ENCODE data around the gene PLB1. TPM values are rescaled to one million over a fixed set of nuclear protein-coding genes. Genes with fewer than 3 reads are reported as not detected.

The PLB1 gene
- polyA plus RNA-seq, 1 donor from 2014 or later = 2.8 TPM

DNA sequence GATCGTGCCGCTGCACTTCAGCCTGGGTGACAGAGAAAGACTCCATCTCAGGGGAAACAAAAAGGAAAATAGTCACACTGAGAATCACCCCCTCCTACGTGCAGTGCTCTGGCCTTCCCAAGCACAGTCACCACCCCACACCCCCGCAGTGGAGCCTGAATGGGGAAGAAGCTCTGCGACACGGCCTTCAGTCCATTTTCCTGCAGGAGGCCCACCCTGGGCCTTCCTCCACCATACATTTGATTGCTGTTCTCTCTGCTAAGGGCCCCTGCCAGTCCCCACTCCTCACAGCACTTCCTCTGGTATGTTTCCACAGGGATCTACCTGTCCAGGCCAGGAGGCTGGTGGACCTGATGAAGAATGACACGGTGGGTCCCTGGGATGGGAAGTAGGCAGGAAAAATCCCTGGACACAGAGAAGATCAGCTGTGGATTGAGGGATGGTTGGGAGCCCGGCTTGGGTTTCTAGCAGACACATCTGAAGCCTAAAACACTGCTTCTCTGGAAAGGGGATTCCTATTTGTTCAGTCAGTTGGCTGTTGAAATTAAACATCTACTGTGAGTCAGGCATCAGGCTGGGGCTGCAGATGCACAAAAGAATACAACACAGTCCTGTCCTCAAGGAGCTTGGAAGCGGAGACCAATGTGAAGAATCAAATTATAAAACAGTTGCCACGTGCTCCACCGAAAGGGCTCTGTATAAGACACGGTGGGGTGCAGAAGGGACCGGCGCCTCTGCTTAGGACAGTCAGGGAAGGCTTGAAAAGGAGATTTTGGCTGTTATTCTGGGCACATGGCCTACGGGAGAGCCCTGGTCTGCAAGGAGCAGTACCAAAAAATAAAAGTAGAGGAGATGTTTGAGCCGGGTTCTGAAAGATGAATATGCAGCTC lies 82.2 kb downstream of the PLB1 start:
- Histone ChIP-seq H4K20me1 (ENCODE audit: insufficient read depth) (no peaks in the 10 kb centered on the region), H2AFZ (ENCODE audit: low read depth, low read length) (no peak overlapping the region), H3K9me2 (ENCODE audit: insufficient read depth, low read length) (no peaks in the 10 kb centered on the region), H3K27ac (ENCODE audit: low read length) (no peak overlapping the region), H3F3A (ENCODE audit: insufficient read depth, low read length, poor library complexity, severe bottlenecking) (no peaks in the 10 kb centered on the region), H3K9me3 (ENCODE audit: low read length) (no peaks in the 10 kb centered on the region), H3K9ac (ENCODE audit: low read length) (no peak overlapping the region), H3K27me3 (ENCODE audit: insufficient read depth, low read depth, low read length) (no peaks in the 10 kb centered on the region), H3K36me3 (ENCODE audit: insufficient read depth, low read length) (no peaks in the 10 kb centered on the region), H3K4me2 (ENCODE audit: low read length) (no peak overlapping the region), H3K4me3 (ENCODE audit: low read length) (no peak overlapping the region), H3K79me2 (replicated peaks; ENCODE audit: insufficient read depth, low read length) (no peaks in the 10 kb centered on the region)
- no peak for TF ChIP-seq REST (IDR thresholded peaks at IDR 0.05; ENCODE audit: borderline replicate concordance)
- TF ChIP-seq MXI1 (conservative IDR thresholded peaks at IDR 0.05; ENCODE audit: poor library complexity, severe bottlenecking) = no peak
- TF ChIP-seq EP300 (conservative IDR thresholded peaks at IDR 0.05; ENCODE audit: poor library complexity, severe bottlenecking) = no peak
- TF ChIP-seq POLR2AphosphoS5 (IDR thresholded peaks at IDR 0.05) = no peak

GRCh38 chr2:28578774-28579173 lies 82.9 kb downstream of the PLB1 start:
- H3K27ac ChIP-seq (ENCODE audit: low read length) = no peak overlapping the region
- H3K79me2 ChIP-seq (replicated peaks; ENCODE audit: insufficient read depth, low read length) = no peaks in the 10 kb centered on the region
- H3K9ac ChIP-seq (ENCODE audit: low read length) = no peak overlapping the region
- no peak for TF ChIP-seq EP300 (conservative IDR thresholded peaks at IDR 0.05; ENCODE audit: poor library complexity, severe bottlenecking)
- TF ChIP-seq EZH2 (IDR thresholded peaks at IDR 0.05; ENCODE audit: borderline replicate concordance, insufficient read depth, low read length, poor library complexity, severe bottlenecking) = no peak
- no peak for TF ChIP-seq TAF1 (IDR thresholded peaks at IDR 0.05; ENCODE audit: low read depth)
- TF ChIP-seq SMC3 (conservative IDR thresholded peaks at IDR 0.05; ENCODE audit: poor library complexity) = no peak
- no peak for TF ChIP-seq POLR2AphosphoS5 (IDR thresholded peaks at IDR 0.05)
- TF ChIP-seq, protein P1, sequence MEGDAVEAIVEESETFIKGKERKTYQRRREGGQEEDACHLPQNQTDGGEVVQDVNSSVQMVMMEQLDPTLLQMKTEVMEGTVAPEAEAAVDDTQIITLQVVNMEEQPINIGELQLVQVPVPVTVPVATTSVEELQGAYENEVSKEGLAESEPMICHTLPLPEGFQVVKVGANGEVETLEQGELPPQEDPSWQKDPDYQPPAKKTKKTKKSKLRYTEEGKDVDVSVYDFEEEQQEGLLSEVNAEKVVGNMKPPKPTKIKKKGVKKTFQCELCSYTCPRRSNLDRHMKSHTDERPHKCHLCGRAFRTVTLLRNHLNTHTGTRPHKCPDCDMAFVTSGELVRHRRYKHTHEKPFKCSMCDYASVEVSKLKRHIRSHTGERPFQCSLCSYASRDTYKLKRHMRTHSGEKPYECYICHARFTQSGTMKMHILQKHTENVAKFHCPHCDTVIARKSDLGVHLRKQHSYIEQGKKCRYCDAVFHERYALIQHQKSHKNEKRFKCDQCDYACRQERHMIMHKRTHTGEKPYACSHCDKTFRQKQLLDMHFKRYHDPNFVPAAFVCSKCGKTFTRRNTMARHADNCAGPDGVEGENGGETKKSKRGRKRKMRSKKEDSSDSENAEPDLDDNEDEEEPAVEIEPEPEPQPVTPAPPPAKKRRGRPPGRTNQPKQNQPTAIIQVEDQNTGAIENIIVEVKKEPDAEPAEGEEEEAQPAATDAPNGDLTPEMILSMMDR (IDR thresholded peaks at IDR 0.05; ENCODE audit: poor library complexity, severe bottlenecking) = no peak
- no peaks in the 10 kb centered on the region for H3K9me2 ChIP-seq (ENCODE audit: insufficient read depth, low read length)
- H3K4me2 ChIP-seq (ENCODE audit: low read length) = no peak overlapping the region
- no peaks in the 10 kb centered on the region for H4K20me1 ChIP-seq (ENCODE audit: insufficient read depth)
- H3K4me3 ChIP-seq (ENCODE audit: low read length) = no peak overlapping the region
- no peak overlapping the region for H2AFZ ChIP-seq (ENCODE audit: low read depth, low read length)
- H3K36me3 ChIP-seq (ENCODE audit: insufficient read depth, low read length) = no peaks in the 10 kb centered on the region
- H3K27me3 ChIP-seq (ENCODE audit: insufficient read depth, low read depth, low read length) = no peaks in the 10 kb centered on the region
- H3K9me3 ChIP-seq (ENCODE audit: low read length) = no peaks in the 10 kb centered on the region
- no peaks in the 10 kb centered on the region for H3F3A ChIP-seq (ENCODE audit: insufficient read depth, low read length, poor library complexity, severe bottlenecking)

All from neural cell (in vitro differentiated cells).